ENCODE results near the gene AUTS2.

GRCh38 chr7:70298780-70299471 is 700.7 kb downstream of the AUTS2 start:
- TF ChIP-seq, protein P1, sequence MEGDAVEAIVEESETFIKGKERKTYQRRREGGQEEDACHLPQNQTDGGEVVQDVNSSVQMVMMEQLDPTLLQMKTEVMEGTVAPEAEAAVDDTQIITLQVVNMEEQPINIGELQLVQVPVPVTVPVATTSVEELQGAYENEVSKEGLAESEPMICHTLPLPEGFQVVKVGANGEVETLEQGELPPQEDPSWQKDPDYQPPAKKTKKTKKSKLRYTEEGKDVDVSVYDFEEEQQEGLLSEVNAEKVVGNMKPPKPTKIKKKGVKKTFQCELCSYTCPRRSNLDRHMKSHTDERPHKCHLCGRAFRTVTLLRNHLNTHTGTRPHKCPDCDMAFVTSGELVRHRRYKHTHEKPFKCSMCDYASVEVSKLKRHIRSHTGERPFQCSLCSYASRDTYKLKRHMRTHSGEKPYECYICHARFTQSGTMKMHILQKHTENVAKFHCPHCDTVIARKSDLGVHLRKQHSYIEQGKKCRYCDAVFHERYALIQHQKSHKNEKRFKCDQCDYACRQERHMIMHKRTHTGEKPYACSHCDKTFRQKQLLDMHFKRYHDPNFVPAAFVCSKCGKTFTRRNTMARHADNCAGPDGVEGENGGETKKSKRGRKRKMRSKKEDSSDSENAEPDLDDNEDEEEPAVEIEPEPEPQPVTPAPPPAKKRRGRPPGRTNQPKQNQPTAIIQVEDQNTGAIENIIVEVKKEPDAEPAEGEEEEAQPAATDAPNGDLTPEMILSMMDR (IDR thresholded peaks at IDR 0.05 in 8 of 11, conservative IDR thresholded peaks at IDR 0.05 in 3 of 11) = no peak
- no peak for TF ChIP-seq POLR2A (IDR thresholded peaks at IDR 0.05)

Measured in spleen (tissue), 7 donors.